HCT116 (cell line): ENCODE measurements around the gene THBS3. TPM values are rescaled to one million over a fixed set of nuclear protein-coding genes. Genes with fewer than 3 reads are reported as not detected.

Experiments used
- ATAC-seq: fragments of 200-7000 bp; cut with Tn5 transposase; 2 replicates; pipeline ENCODE4 v1.9.1; 2020; ENCODE audit warnings: mild to moderate bottlenecking, moderate library complexity
- BruUV-seq: library from RNA; stranded (reverse); fragments of 400-500 nt; replicated peaks from 2 replicates; lab custom pipeline; 2021; lab: Mats Ljungman, UMichigan
- CTCF ChIA-PET: fragments of 300-600 bp; sonication (Branson Sonifier 250); formaldehyde crosslinking; loops from one replicate; lab custom pipeline; 2021; ENCODE audit warnings: antibody characterized with exemption; lab: Charles Lee
- POLR2A ChIA-PET: fragments of 300-600, 350-600 bp; sonication (Branson Sonifier 250); formaldehyde crosslinking; loops from one replicate; lab custom pipeline; 2021; ENCODE audit warnings: antibody characterized with exemption; lab: Charles Lee
- RAD21 ChIA-PET, 2 experiments: fragments of 300-600 bp; sonication (Branson Sonifier 250); formaldehyde crosslinking; loops; one replicate each; lab custom pipeline; 2023; ENCODE audit warnings: low total read pairs in 2 of 2; ENCODE audit not compliant: uncharacterized antibody in 2 of 2, unreplicated experiment in 2 of 2, low non-redundant PET in 1 of 2; lab: Charles Lee
- DNase-seq: peaks from one replicate; pipeline ENCODE4 v3.0.0-alpha.2; 2010; ENCODE audit warnings: low read depth, low spot score
- H2AFZ ChIP-seq: fragments of 200-600 bp; shearing (Covaris generic), sonication (generic); 2 replicates; pipeline ENCODE4 v1.6.1; 2017; ENCODE audit warnings: low read depth, mixed run types, mixed read lengths, antibody characterized with exemption, low read length; ENCODE audit not compliant: poor library complexity, severe bottlenecking
- H3K27ac ChIP-seq: 2 replicates; pipeline ENCODE4 v1.5.1; 2012; ENCODE audit warnings: low read depth, low read length
- H3K27me3 ChIP-seq: fragments of 200-600 bp; sonication (generic); 2 replicates; pipeline ENCODE4 v1.6.1; 2016; ENCODE audit warnings: mixed run types, low read length, mixed read lengths; ENCODE audit not compliant: insufficient read depth
- H3K36me3 ChIP-seq, 2 experiments: fragments of 200-500 bp in 1 of 2; fragments of 200-600 bp in 1 of 2; sonication (Bioruptor generic) in 1 of 2; sonication (generic) in 1 of 2; 2 replicates each; pipeline versions ENCODE4 v1.5.1 to v1.6.1; 2014 to 2016; ENCODE audit warnings: low read length in 2 of 2, inconsistent platforms in 1 of 2, mixed read lengths in 1 of 2, mixed run types in 1 of 2; ENCODE audit not compliant: insufficient read depth in 2 of 2, control insufficient read depth in 1 of 2
- H3K4me1 ChIP-seq, 2 experiments: fragments of 200-600 bp in 1 of 2; sonication (generic) in 1 of 2; 2 replicates each; pipeline versions ENCODE4 v1.5.1 to v1.6.1; 2012 to 2017; ENCODE audit warnings: low read length in 2 of 2, inconsistent platforms in 1 of 2, mild to moderate bottlenecking in 1 of 2, mixed read lengths in 1 of 2, mixed run types in 1 of 2, moderate library complexity in 1 of 2; ENCODE audit not compliant: insufficient read depth in 2 of 2, control insufficient read depth in 1 of 2
- H3K4me2 ChIP-seq: fragments of 200-600 bp; sonication (generic); 2 replicates; pipeline ENCODE4 v1.6.1; 2017; ENCODE audit warnings: mixed run types, low read length, mixed read lengths
- H3K4me3 ChIP-seq, 2 experiments: fragments of 200-600 bp in 1 of 2; sonication (generic) in 1 of 2; replicated peaks in 1 of 2; 2 replicates each; pipeline ENCODE4 v1.5.1; 2011 to 2016; ENCODE audit warnings: low read length in 2 of 2, control low read depth in 1 of 2, low read depth in 1 of 2, mild to moderate bottlenecking in 1 of 2, mixed read lengths in 1 of 2, mixed run types in 1 of 2
- H3K79me2 ChIP-seq: fragments of 200-600 bp; sonication (generic); 2 replicates; pipeline ENCODE4 v1.6.1; 2017; ENCODE audit warnings: mild to moderate bottlenecking, mixed run types, low read length, moderate library complexity, mixed read lengths; ENCODE audit not compliant: insufficient read depth
- H3K9ac ChIP-seq: fragments of 200-600 bp; sonication (generic); 2 replicates; pipeline ENCODE4 v1.6.1; 2016; ENCODE audit warnings: low read length, mixed read lengths
- H3K9me2 ChIP-seq: fragments of 200-600 bp; sonication (generic), shearing (Covaris generic); 2 replicates; pipeline ENCODE4 v1.6.1; 2017; ENCODE audit warnings: mixed run types, mild to moderate bottlenecking, moderate library complexity; ENCODE audit not compliant: insufficient read depth
- H3K9me3 ChIP-seq, 2 experiments: fragments of 200-500 bp in 1 of 2; fragments of 200-600 bp in 1 of 2; sonication (Bioruptor generic) in 1 of 2; sonication (generic) in 1 of 2; 2 replicates each; pipeline ENCODE4 v1.6.1; 2014 to 2017; ENCODE audit warnings: low read length in 2 of 2, mixed read lengths in 2 of 2, inconsistent platforms in 1 of 2, low read depth in 1 of 2, mild to moderate bottlenecking in 1 of 2, mixed run types in 1 of 2, moderate library complexity in 1 of 2; ENCODE audit not compliant: control insufficient read depth in 1 of 2, insufficient read depth in 1 of 2
- H4K20me1 ChIP-seq: fragments of 200-600 bp; sonication (generic), shearing (Covaris generic); 2 replicates; pipeline ENCODE4 v1.6.1; 2017; ENCODE audit warnings: mixed run types, mild to moderate bottlenecking, moderate library complexity; ENCODE audit not compliant: insufficient read depth
- ATF3 ChIP-seq: IDR thresholded peaks from 2 replicates; pipeline ENCODE4 v1.6.1; 2012
- CBX3 ChIP-seq: IDR thresholded peaks from 2 replicates; pipeline ENCODE4 v1.6.1; 2012; ENCODE audit warnings: low read depth
- CTCF ChIP-seq, 3 experiments: fragments of 200-600 bp in 1 of 3; sonication (generic) in 1 of 3; IDR thresholded peaks in 2 of 3; conservative IDR thresholded peaks in 1 of 3; 2 replicates each; pipeline ENCODE4 v1.5.1; 2012 to 2017; ENCODE audit warnings: low read depth in 2 of 3, low read length in 2 of 3, antibody characterized with exemption in 1 of 3, borderline replicate concordance in 1 of 3, control low read depth in 1 of 3, mild to moderate bottlenecking in 1 of 3, mixed read lengths in 1 of 3, mixed run types in 1 of 3, moderate library complexity in 1 of 3; ENCODE audit not compliant: insufficient read depth in 1 of 3
- EGR1 ChIP-seq: IDR thresholded peaks from 2 replicates; pipeline ENCODE4 v1.6.1; 2012; ENCODE audit warnings: low read depth
- ELF1 ChIP-seq: IDR thresholded peaks from 2 replicates; pipeline ENCODE4 v1.6.1; 2012; ENCODE audit warnings: low read depth, borderline replicate concordance
- EZH2 ChIP-seq: fragments of 200-600 bp; sonication (generic); IDR thresholded peaks from 2 replicates; pipeline ENCODE4 v1.6.1; 2017; ENCODE audit warnings: antibody characterized with exemption, mixed run types
- EZH2phosphoT487 ChIP-seq: fragments of 200-600 bp; IDR thresholded peaks from 2 replicates; pipeline ENCODE4 v1.6.1; 2018; ENCODE audit warnings: antibody characterized with exemption, borderline replicate concordance
- FOSL1 ChIP-seq: IDR thresholded peaks from 2 replicates; pipeline ENCODE4 v1.6.1; 2012; ENCODE audit warnings: low read depth
- JUND ChIP-seq: IDR thresholded peaks from 2 replicates; pipeline ENCODE4 v1.6.1; 2012
- POLR2A ChIP-seq: IDR thresholded peaks from 2 replicates; pipeline ENCODE4 v1.7.0; 2011; ENCODE audit warnings: borderline replicate concordance; ENCODE audit not compliant: insufficient read depth, insufficient read length; ENCODE audit errors: extremely low read depth
- POLR2AphosphoS5 ChIP-seq: IDR thresholded peaks from 2 replicates; pipeline ENCODE4 v1.6.1; 2011; ENCODE audit warnings: mild to moderate bottlenecking, low read depth, low read length, moderate library complexity
- RAD21 ChIP-seq: IDR thresholded peaks from 2 replicates; pipeline ENCODE4 v1.6.1; 2012; ENCODE audit warnings: low read depth, mild to moderate bottlenecking
- SIN3A ChIP-seq: IDR thresholded peaks from 2 replicates; pipeline ENCODE4 v1.6.1; 2012; ENCODE audit warnings: low read depth
- SP1 ChIP-seq: IDR thresholded peaks from 2 replicates; pipeline ENCODE4 v1.6.1; 2012; ENCODE audit warnings: low read depth
- SRF ChIP-seq: IDR thresholded peaks from 2 replicates; pipeline ENCODE4 v1.6.1; 2012; ENCODE audit warnings: low read depth
- TCF7L2 ChIP-seq: IDR thresholded peaks from 2 replicates; pipeline ENCODE4 v1.7.0; 2011; ENCODE audit warnings: borderline replicate concordance, inconsistent platforms; ENCODE audit not compliant: insufficient read depth, insufficient read length; ENCODE audit errors: extremely low read depth
- ZBTB33 ChIP-seq: IDR thresholded peaks from 2 replicates; pipeline ENCODE4 v1.6.1; 2011; ENCODE audit warnings: mild to moderate bottlenecking, low read length, moderate library complexity; ENCODE audit not compliant: insufficient replicate concordance; ENCODE audit errors: extremely low read depth
- ZFX ChIP-seq: fragments of 450-650 bp; IDR thresholded peaks from 2 replicates; pipeline ENCODE4 v1.6.1; 2017
- ZNF274 ChIP-seq: fragments of 200-500 bp; sonication (Bioruptor generic); IDR thresholded peaks from 2 replicates; pipeline ENCODE4 v1.6.1; 2014; ENCODE audit warnings: mild to moderate bottlenecking, low read depth, low read length, inconsistent platforms
- intact Hi-C: fragments of 100-400 bp; cut with micrococcal nuclease; formaldehyde crosslinking; loops from 2 replicates; pipeline ENCODE4 v1.10.0; 2022
- total RNA-seq: library from RNA; stranded (reverse); gene quantifications from one replicate; pipeline ENCODE4 v1.2.1, GENCODE V29; 2021; ENCODE audit not compliant: unreplicated experiment
- TF ChIP-seq, protein P1 (sequence below): IDR thresholded peaks from 2 replicates; pipeline ENCODE4 v1.6.1; 2012; ENCODE audit warnings: low read depth

Gene THBS3
- total RNA-seq, 1 experiment from 2014 or later, result 15.9 TPM

- Histone ChIP-seq H3K79me2 (peaks cover 23% of the 10 kb centered on the region), H3K27me3 (no peaks in the 10 kb centered on the region), H3K9ac (no peak overlapping the region), H3K4me3 (no peak overlapping the region), H3K4me1 (peaks cover 7 to 42% of the 10 kb centered on the region in 2 experiments; a peak in 3 of 4 replicates), H3K36me3 (peaks cover 0 to 1% of the 10 kb centered on the region in 2 experiments; a peak in 1 of 4 replicates), H3K4me2 (no peak overlapping the region), H2AFZ (no peak overlapping the region), H3K9me2 (no peaks in the 10 kb centered on the region), H3K9me3 (no peaks in the 10 kb centered on the region), H4K20me1 (no peaks in the 10 kb centered on the region), H3K27ac (peak overlapping the region; percentile 11; the same call in 1 of the 2 replicates)
- intact Hi-C loops, result loop anchor here (10.0 kb wide), 1 partner anchor 149 kb away; the partner anchor contains the start of gene RUSC1
- POLR2A ChIA-PET, result interaction anchor here (1.0 to 2.5 kb wide), 4 partner anchors 18 to 66 kb away, joined by 3 to 15 read pairs (median 4); a partner anchor contains a TSS
- ATAC-seq (no peak), DNase-seq (no peak)
- RAD21 ChIA-PET, result no interaction called here
- TF ChIP-seq RAD21 (no peak), JUND (no peak), ZBTB33 (no peak), SRF (no peak), EGR1 (no peak), EZH2 (no peak), ATF3 (no peak), FOSL1 (no peak), SP1 (no peak), EZH2phosphoT487 (no peak), ZFX (no peak), POLR2A (no peak), TCF7L2 (no peak), POLR2AphosphoS5 (no peak), CTCF (IDR thresholded peaks at IDR 0.05 in 2 of 3, conservative IDR thresholded peaks at IDR 0.05 in 1 of 3; ENCODE audit: borderline replicate concordance in 1 of 3, insufficient read depth in 1 of 3, low read depth in 2 of 3, low read length in 2 of 3) (no peak), ELF1 (no peak), ZNF274 (no peak), SIN3A (no peak), CBX3 (no peak)
- TF ChIP-seq, protein P1, sequence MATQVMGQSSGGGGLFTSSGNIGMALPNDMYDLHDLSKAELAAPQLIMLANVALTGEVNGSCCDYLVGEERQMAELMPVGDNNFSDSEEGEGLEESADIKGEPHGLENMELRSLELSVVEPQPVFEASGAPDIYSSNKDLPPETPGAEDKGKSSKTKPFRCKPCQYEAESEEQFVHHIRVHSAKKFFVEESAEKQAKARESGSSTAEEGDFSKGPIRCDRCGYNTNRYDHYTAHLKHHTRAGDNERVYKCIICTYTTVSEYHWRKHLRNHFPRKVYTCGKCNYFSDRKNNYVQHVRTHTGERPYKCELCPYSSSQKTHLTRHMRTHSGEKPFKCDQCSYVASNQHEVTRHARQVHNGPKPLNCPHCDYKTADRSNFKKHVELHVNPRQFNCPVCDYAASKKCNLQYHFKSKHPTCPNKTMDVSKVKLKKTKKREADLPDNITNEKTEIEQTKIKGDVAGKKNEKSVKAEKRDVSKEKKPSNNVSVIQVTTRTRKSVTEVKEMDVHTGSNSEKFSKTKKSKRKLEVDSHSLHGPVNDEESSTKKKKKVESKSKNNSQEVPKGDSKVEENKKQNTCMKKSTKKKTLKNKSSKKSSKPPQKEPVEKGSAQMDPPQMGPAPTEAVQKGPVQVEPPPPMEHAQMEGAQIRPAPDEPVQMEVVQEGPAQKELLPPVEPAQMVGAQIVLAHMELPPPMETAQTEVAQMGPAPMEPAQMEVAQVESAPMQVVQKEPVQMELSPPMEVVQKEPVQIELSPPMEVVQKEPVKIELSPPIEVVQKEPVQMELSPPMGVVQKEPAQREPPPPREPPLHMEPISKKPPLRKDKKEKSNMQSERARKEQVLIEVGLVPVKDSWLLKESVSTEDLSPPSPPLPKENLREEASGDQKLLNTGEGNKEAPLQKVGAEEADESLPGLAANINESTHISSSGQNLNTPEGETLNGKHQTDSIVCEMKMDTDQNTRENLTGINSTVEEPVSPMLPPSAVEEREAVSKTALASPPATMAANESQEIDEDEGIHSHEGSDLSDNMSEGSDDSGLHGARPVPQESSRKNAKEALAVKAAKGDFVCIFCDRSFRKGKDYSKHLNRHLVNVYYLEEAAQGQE, result no peak
- CTCF ChIA-PET, result interaction anchor here (1.0 to 4.6 kb wide), 5 partner anchors 18 to 149 kb away, joined by 3 to 71 read pairs (median 5); no protein-coding TSS in a partner anchor
- BruUV-seq, result no TSS peak
Measured at GRCh38 chr1:155175281-155175926, 32.3 kb downstream of the THBS3 start.
